GM12891 (cell line): ENCODE data around the gene SPRR2A. TPM values are rescaled to one million over a fixed set of nuclear protein-coding genes. Genes with fewer than 3 reads are reported as not detected.

Experiments used
- DNase-seq: peaks from one replicate; pipeline ENCODE4 v3.0.0; 2011; ENCODE audit warnings: low spot score; ENCODE audit not compliant: insufficient read length
- FAIRE-seq: peaks from 2 replicates; lab custom pipeline; 2011; peaks lifted over from hg19 to GRCh38; lab: Jason Lieb, UNC
- PAX5 ChIP-seq: IDR thresholded peaks from 2 replicates; pipeline ENCODE4 v1.6.1; 2011; ENCODE audit warnings: low read length, moderate library complexity, mild to moderate bottlenecking; ENCODE audit not compliant: insufficient read depth, severe bottlenecking
- POLR2A ChIP-seq: IDR thresholded peaks from 2 replicates; pipeline ENCODE4 v1.6.1; 2011; ENCODE audit warnings: low read depth, low read length, control low read depth
- POLR2AphosphoS5 ChIP-seq: IDR thresholded peaks from 2 replicates; pipeline ENCODE4 v1.6.1; 2011; ENCODE audit warnings: low read depth, low read length, control low read depth
- POU2F2 ChIP-seq: IDR thresholded peaks from 2 replicates; pipeline ENCODE4 v1.6.1; 2011; ENCODE audit warnings: low read depth, mild to moderate bottlenecking, control low read depth, low read length, moderate library complexity
- SPI1 ChIP-seq: IDR thresholded peaks from 2 replicates; pipeline ENCODE4 v1.6.1; 2011; ENCODE audit warnings: low read depth, low read length, control low read depth
- TAF1 ChIP-seq: IDR thresholded peaks from 2 replicates; pipeline ENCODE4 v1.6.1; 2011; ENCODE audit warnings: low read depth, low read length, control low read depth
- polyA plus RNA-seq: library from polyadenylated mRNA; unstranded; fragments of >200 nt; gene quantifications from one replicate; pipeline ENCODE4 v1.2.1, GENCODE V29; 2012; ENCODE audit warnings: low read depth, missing spikeins, inconsistent platforms; ENCODE audit not compliant: missing spikeins

The SPRR2A gene
- not detected for polyA plus RNA-seq

DNA sequence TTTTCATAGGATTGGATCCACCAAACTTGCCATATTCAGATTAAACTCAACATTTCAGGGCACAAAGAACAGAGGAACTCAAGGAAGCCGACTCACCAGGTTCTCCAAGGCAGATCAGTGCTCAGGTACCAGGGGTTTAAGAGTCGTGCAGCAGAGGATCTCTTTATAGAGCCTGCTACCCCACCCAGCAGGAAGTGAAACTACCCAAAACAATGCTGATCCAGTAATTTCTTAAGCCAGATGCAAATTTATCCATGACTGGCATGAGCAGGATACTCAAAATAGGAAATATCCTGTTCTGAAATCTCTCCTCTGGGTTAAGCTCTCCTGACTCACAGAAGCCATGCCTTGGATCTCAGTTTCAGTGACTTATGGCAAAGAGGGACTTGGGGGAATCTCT is at the start of gene SPRR2A:
Gene SPRR2A (minus strand): TSS at position 138 of the 400 bp plus-strand sequence. CDS start 777 bp downstream, outside the sequence.
- no peak for FAIRE-seq
- TF ChIP-seq TAF1 (no peak), SPI1 (peak; percentile 48; the same call in 1 of the 2 replicates), PAX5 (no peak)

DNA sequence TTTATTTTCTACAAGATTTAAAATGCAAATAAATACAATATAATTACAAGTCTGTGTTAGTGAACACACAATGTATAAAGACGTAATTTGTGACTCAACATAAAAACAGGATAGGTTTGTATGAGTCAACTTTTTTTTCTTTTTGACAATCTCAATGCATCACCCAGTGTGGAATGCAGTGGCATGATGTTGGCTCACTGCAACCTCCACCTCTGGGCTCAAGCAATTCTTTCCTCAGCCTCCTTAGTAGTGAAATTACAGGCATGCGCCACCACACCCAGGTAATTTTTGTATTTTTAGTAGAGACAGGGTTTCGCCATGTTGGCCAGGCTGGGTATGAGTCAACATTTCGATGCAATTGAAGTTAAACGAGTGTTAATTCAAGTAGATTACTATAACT is 42.9 kb upstream of the SPRR2A start:
- TF ChIP-seq PAX5 (no peak), POLR2A (no peak), TAF1 (no peak), SPI1 (no peak), POU2F2 (no peak), POLR2AphosphoS5 (no peak)
- no peak for DNase-seq
- FAIRE-seq, result no peak

More for the DNA sequence above, at the start of gene SPRR2A:
- no peak for DNase-seq

DNA sequence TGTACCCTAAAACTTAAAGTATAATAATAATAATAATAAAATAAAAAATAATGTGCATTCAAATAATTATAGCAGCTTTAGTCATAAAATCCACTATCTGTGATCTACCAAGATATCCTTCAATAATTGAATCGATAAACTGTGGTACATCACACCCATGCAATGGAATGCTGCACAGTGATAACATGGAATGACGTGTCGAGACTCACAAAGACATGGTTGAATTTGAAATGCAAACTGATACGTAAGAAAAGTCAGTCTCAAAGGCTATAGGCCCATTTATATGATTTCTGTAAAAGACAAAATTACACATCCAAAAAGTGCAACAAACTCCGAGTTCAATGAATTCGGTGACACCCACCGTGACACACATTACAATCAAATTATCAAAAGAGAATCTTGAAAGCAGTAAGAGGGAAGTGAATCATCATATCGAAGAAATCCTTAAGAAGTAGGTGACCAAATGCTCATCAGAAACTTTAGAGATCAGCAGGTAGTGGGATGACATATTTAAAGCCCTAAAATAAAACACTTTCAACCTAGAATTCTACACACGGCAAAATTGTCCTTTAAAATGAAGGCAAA is 42.2 kb upstream of the SPRR2A start:
- TF ChIP-seq POU2F2 (no peak), POLR2AphosphoS5 (no peak), SPI1 (no peak), POLR2A (no peak), TAF1 (no peak), PAX5 (no peak)
- DNase-seq (no peak), FAIRE-seq (no peak)

DNA sequence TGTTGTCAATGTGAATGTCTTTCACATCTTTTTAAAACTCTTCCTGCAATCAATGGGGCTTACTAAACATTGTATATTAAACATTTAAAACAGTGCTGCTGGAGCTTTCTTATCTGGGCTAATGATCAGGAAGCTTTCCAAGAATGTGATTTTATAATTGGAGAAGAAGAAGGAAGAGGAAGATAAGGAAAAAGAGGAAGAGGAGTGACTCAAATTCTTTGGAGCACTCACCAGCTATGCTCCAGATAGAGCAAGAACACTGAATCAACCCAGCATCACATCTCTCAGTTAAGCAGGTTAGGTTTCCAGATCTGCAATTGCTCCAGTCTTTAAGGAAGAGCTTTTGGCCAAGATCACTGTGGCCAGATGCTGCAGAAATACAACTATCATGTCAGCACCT is 38.5 kb upstream of the SPRR2A start:
- no peak for FAIRE-seq
- DNase-seq, result no peak
- TF ChIP-seq PAX5, result no peak
- no peak for TF ChIP-seq TAF1
- TF ChIP-seq POLR2A, result no peak
- no peak for TF ChIP-seq SPI1
- TF ChIP-seq POLR2AphosphoS5, result no peak
- no peak for TF ChIP-seq POU2F2

DNA sequence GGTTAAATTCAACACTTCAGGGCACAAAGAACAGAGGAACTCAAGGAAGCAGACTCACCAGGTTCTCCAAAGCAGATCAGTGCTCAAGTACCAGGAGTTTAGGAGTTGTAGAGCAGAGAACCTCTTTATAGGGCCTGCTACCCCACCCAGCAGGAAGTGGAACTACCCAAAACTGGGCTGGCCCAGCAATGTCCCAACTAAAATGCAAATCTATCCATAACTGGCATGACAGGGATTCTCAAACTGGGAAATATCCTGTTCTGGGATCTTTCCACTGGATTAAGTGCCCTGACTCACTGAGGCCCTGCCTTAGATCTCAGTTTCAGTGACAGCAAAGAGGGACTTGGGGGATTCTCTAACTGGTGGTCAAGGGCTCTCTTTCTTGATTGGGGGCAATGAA is 37.1 kb upstream of the SPRR2A start, which contains the start of gene SPRR2E:
Gene SPRR2E (minus strand): TSS at position 101 of the 400 bp plus-strand sequence. CDS start 775 bp downstream, outside the sequence.
- TF ChIP-seq POLR2AphosphoS5, result no peak
- no peak for TF ChIP-seq SPI1
- TF ChIP-seq POLR2A, result no peak
- no peak for TF ChIP-seq POU2F2
- no peak for TF ChIP-seq PAX5
- TF ChIP-seq TAF1, result no peak
- DNase-seq, result no peak
- no peak for FAIRE-seq

DNA sequence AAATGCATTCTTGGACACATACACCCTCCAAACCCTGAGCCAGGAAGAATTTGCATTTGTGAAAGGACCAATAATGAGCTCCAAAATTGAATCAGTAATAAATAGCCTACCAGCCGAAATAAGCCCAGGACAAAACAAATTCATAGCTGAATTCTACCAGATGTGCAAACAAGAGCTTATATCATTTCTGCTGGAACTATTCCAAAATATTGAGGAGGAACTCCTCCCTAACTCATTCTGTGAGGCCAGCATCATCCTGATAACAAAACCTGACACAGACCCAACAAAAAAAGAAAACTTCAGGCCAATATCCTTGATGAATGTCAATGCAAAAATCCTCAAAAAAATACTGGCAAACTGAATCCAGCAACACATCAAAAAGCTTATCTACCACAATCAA is 30.3 kb upstream of the SPRR2A start:
- DNase-seq, result no peak
- no peak for FAIRE-seq
- TF ChIP-seq TAF1 (no peak), POLR2AphosphoS5 (no peak), PAX5 (no peak), SPI1 (no peak), POU2F2 (no peak), POLR2A (no peak)

DNA sequence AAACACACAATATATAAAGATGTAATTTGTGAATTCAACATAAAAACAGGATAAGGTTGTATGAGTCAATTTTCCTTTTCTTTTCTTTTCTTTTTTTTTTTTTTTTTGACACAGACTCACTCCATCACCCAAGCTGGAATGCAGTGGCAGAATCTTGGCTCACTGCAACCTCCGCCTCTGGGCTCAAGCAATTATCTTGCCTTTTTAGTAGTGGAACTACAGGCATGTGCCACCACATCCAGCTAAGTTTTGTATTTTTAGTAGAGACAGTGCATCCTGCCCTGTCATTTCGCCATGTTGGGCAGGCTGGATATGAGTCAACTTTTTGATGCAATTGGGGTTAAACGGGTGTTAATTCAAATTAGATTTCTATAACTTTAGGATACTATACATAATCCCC is 24.4 kb upstream of the SPRR2A start:
- FAIRE-seq (no peak), DNase-seq (no peak)
- TF ChIP-seq TAF1 (no peak), SPI1 (no peak), POLR2AphosphoS5 (no peak), POU2F2 (no peak), POLR2A (no peak)

DNA sequence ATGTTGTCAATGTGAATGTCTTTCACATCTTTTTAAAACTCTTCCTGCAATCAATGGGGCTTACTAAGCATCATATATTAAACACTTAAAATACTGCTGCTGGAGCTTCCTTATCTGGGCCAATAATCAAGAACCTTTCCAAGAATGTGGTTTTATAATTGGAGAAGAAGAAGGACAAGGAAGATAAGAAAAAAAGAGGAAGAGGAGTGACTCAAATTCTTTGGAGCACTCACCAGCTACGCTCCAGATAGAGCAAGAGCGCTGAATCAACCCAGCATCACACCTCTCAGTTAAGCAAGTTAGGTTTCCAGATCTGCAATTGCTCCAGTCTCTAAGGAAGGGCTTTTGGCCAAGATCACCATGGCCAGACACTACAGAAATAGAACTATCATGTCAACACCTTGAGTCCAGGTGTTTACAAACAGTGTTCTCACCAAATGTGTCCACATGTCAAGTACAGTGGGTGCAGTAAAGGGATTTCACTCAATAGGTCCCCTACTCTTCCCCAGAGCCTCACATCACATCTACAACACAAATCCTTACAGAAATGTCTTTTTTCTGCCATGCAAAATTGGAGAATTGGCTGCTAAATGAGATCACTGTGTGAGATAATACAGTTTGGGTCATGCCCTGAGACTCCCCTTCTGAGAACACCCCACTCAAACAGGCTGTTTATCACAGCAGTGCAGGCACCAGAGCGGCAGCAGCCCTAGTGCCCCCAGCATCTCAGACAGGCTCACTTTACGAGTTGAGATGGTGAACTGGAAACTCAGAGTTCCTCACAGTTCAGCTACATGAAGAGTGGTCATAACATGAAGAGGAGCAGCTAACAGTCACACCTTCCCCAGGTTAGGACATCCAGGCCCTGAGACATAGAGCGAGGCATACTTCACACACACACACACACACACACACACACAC is 15.8 kb upstream of the SPRR2A start:
- FAIRE-seq (no peak), DNase-seq (no peak)
- TF ChIP-seq POU2F2 (no peak), POLR2A (no peak), POLR2AphosphoS5 (no peak), PAX5 (no peak), TAF1 (no peak), SPI1 (no peak)

DNA sequence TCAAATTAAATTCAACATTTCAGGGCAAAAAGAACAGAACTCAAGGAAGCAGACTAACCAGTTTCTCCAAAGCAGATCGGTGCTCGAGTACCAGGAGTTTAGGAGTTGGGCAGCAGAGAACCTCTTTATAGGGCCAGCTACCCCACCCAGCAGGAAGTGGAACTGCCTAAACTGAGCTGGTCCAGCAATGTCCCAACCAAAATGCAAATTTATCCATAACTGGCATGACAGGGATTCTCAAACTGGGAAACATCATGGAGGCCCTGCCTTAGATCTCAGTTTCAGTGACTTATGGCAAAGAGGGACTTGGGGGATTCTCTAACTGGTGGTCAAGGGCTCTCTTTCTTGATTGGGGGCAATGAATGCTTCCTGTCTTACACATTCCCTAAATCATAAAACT is 14.2 kb upstream of the SPRR2A start, which contains the start of gene SPRR2B:
Gene SPRR2B (minus strand): TSS at position 101 of the 400 bp plus-strand sequence. CDS start 772 bp downstream, outside the sequence.
- DNase-seq (no peak), FAIRE-seq (no peak)
- TF ChIP-seq SPI1 (no peak), POU2F2 (no peak)
